MM.1S (cell line): Measurements from ENCODE around the gene MYLK.
"Not testable (repeated sequence)": the region's sequence is repeated elsewhere in the genome, so short reads cannot be mapped to it uniquely, and the experiment has no call there.

Experiments used
- DNase-seq: peaks from one replicate; pipeline ENCODE4 v3.0.0-alpha.2; 2015
- H2AFZ ChIP-seq: fragments of 300-600 bp; sonication (generic); 2 replicates; pipeline ENCODE4 v1.6.0; 2016; ENCODE audit warnings: antibody characterized with exemption, low read length
- H3F3A ChIP-seq: fragments of 300-600 bp; sonication (generic); 2 replicates; pipeline ENCODE4 v1.6.1; 2016; ENCODE audit warnings: mild to moderate bottlenecking, antibody characterized with exemption, low read length, moderate library complexity, mixed read lengths; ENCODE audit not compliant: insufficient read depth
- H3K27ac ChIP-seq: fragments of 300-600 bp; sonication (generic); 2 replicates; pipeline ENCODE4 v1.5.1; 2016; ENCODE audit warnings: mild to moderate bottlenecking, low read length
- H3K27me3 ChIP-seq: fragments of 300-600 bp; sonication (generic); replicated peaks from 2 replicates; pipeline ENCODE4 v1.6.0; 2016; ENCODE audit warnings: low read length; ENCODE audit not compliant: insufficient read depth
- H3K36me3 ChIP-seq: fragments of 300-600 bp; sonication (generic); replicated peaks from 2 replicates; pipeline ENCODE4 v1.6.1; 2016; ENCODE audit warnings: mild to moderate bottlenecking, low read length, mixed read lengths; ENCODE audit not compliant: insufficient read depth
- H3K4me1 ChIP-seq: fragments of 300-600 bp; sonication (generic); 2 replicates; pipeline ENCODE4 v1.6.1; 2016; ENCODE audit warnings: low read length, mixed read lengths
- H3K4me2 ChIP-seq: fragments of 300-600 bp; sonication (generic); 2 replicates; pipeline ENCODE4 v1.6.0; 2016; ENCODE audit warnings: low read depth, low read length
- H3K4me3 ChIP-seq: fragments of 300-600 bp; sonication (generic); 2 replicates; pipeline ENCODE4 v1.5.1; 2016; ENCODE audit warnings: low read length, mixed read lengths
- H3K79me2 ChIP-seq: fragments of 300-600 bp; sonication (generic); 2 replicates; pipeline ENCODE4 v1.6.1; 2016; ENCODE audit warnings: mixed run types, low read length, mixed read lengths
- H3K9ac ChIP-seq: fragments of 300-600 bp; sonication (generic); 2 replicates; pipeline ENCODE4 v1.6.1; 2016; ENCODE audit warnings: low read length, mixed read lengths
- H3K9me2 ChIP-seq: fragments of 300-600 bp; sonication (generic); replicated peaks from 2 replicates; pipeline ENCODE4 v1.6.1; 2016; ENCODE audit warnings: mild to moderate bottlenecking, low read length, mixed read lengths; ENCODE audit not compliant: insufficient read depth
- H3K9me3 ChIP-seq: fragments of 300-600 bp; sonication (generic); replicated peaks from 2 replicates; pipeline ENCODE4 v1.6.1; 2016; ENCODE audit warnings: mild to moderate bottlenecking, low read length, mixed read lengths; ENCODE audit not compliant: insufficient read depth
- H4K20me1 ChIP-seq: fragments of 300-600 bp; sonication (generic); 2 replicates; pipeline ENCODE4 v1.6.1; 2016; ENCODE audit warnings: mild to moderate bottlenecking, low read length, moderate library complexity, mixed read lengths; ENCODE audit not compliant: insufficient read depth
- EZH2 ChIP-seq: fragments of 300-600 bp; sonication (generic); optimal IDR thresholded peaks from 2 replicates; pipeline ENCODE3; 2017; ENCODE audit warnings: low read depth, mild to moderate bottlenecking, antibody characterized with exemption, low read length, mixed read lengths
- EZH2phosphoT487 ChIP-seq: fragments of 300-600 bp; sonication (generic); IDR thresholded peaks from 2 replicates; pipeline ENCODE4 v1.6.1; 2018; ENCODE audit warnings: antibody characterized with exemption, low read length
- TF ChIP-seq, protein P1 (sequence below): fragments of 300-600 bp; sonication (generic); IDR thresholded peaks from 2 replicates; pipeline ENCODE4 v1.5.1; 2016; ENCODE audit warnings: antibody characterized with exemption, low read length, mixed read lengths

Gene MYLK

GRCh38 chr3:123722021-123722420, 162.1 kb downstream of the MYLK start:
- Histone ChIP-seq H3K27me3 (no peaks in the 10 kb centered on the region), H3K4me2 (no peak overlapping the region), H2AFZ (no peak overlapping the region), H4K20me1 (no peaks in the 10 kb centered on the region), H3K9me3 (no peaks in the 10 kb centered on the region), H3K4me3 (no peak overlapping the region), H3K79me2 (no peaks in the 10 kb centered on the region), H3K4me1 (no peaks in the 10 kb centered on the region), H3K9ac (no peak overlapping the region), H3F3A (no peaks in the 10 kb centered on the region), H3K36me3 (no peaks in the 10 kb centered on the region), H3K9me2 (no peaks in the 10 kb centered on the region), H3K27ac (no peak overlapping the region)
- no peak for DNase-seq
- no peak for TF ChIP-seq EZH2
- TF ChIP-seq EZH2phosphoT487: no peak
- TF ChIP-seq, protein P1, sequence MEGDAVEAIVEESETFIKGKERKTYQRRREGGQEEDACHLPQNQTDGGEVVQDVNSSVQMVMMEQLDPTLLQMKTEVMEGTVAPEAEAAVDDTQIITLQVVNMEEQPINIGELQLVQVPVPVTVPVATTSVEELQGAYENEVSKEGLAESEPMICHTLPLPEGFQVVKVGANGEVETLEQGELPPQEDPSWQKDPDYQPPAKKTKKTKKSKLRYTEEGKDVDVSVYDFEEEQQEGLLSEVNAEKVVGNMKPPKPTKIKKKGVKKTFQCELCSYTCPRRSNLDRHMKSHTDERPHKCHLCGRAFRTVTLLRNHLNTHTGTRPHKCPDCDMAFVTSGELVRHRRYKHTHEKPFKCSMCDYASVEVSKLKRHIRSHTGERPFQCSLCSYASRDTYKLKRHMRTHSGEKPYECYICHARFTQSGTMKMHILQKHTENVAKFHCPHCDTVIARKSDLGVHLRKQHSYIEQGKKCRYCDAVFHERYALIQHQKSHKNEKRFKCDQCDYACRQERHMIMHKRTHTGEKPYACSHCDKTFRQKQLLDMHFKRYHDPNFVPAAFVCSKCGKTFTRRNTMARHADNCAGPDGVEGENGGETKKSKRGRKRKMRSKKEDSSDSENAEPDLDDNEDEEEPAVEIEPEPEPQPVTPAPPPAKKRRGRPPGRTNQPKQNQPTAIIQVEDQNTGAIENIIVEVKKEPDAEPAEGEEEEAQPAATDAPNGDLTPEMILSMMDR: no peak

DNA sequence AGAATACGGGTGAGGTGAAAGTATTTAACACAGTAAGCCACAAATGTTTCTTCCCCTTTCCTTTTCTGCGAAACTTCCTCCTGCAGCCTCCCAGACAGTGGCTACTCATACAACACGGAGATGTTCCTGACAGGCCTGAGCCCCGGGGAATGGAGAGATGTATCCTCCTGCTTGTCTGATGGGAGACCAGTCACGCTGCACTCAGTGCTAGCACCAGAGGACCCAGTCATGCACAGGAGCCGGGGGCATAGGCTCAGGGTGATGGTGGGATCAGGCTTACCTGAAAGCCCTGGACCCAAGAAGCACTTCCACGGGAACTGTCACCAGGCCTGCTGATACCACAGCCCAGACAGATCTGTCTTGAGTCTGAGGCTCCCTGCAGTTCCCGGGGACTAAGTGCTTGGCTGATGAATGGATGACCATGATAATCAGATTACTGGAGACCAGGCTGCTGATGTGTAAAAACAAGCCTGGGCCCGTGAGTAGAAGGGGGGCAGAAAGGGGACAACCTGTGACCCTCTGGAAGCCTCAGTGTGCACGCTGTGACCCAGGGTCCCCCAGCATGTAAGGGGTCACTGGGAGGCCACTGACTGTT, 162.9 kb downstream of the MYLK start:
- not testable (repeated sequence) for DNase-seq, H3K9me2 ChIP-seq, H3K4me3 ChIP-seq, H3F3A ChIP-seq, H3K4me1 ChIP-seq, H3K27me3 ChIP-seq, H3K4me2 ChIP-seq, H3K27ac ChIP-seq, H2AFZ ChIP-seq, H3K9ac ChIP-seq, H3K9me3 ChIP-seq, H4K20me1 ChIP-seq, H3K79me2 ChIP-seq, H3K36me3 ChIP-seq

DNA sequence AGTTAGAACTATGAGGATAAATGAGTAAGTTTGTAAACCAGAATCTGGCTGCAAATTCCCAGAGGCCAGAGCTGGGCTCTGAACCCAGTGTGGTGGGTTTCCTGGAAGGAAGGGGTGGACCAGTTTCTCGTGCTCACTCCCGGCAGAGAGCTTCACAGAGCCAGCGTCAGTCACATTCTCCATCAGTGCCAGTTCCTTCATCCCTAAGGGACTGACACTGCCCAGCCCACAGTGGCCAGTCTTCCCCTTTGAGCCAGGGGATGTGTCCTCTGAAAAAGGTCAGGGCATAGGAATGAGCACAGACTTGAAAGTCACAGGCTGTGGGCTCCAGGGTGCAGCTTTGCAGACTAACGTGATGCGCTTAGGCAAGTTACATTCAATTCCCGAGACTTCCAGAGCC, 163.5 kb downstream of the MYLK start:
- H3K4me1 ChIP-seq: no peaks in the 10 kb centered on the region
- no peaks in the 10 kb centered on the region for H3K79me2 ChIP-seq
- H3K4me2 ChIP-seq: no peak overlapping the region
- no peak for DNase-seq
- H4K20me1 ChIP-seq: no peaks in the 10 kb centered on the region
- no peak overlapping the region for H2AFZ ChIP-seq
- no peaks in the 10 kb centered on the region for H3K36me3 ChIP-seq
- H3F3A ChIP-seq: no peaks in the 10 kb centered on the region
- no peak overlapping the region for H3K4me3 ChIP-seq
- no peaks in the 10 kb centered on the region for H3K27me3 ChIP-seq
- H3K9ac ChIP-seq: no peak overlapping the region
- TF ChIP-seq EZH2: no peak
- TF ChIP-seq EZH2phosphoT487: no peak
- TF ChIP-seq, protein P1: no peak
- no peaks in the 10 kb centered on the region for H3K9me2 ChIP-seq
- H3K27ac ChIP-seq: no peak overlapping the region
- H3K9me3 ChIP-seq: no peaks in the 10 kb centered on the region

- H3K4me1 ChIP-seq: no peaks in the 10 kb centered on the region
- H3K79me2 ChIP-seq: no peaks in the 10 kb centered on the region
- H3K27me3 ChIP-seq: no peaks in the 10 kb centered on the region
- H3K27ac ChIP-seq: no peak overlapping the region
- no peaks in the 10 kb centered on the region for H3F3A ChIP-seq
- H3K36me3 ChIP-seq: no peaks in the 10 kb centered on the region
- H3K4me3 ChIP-seq: no peak overlapping the region
- no peaks in the 10 kb centered on the region for H3K9me2 ChIP-seq
- H3K4me2 ChIP-seq: no peak overlapping the region
- H3K9ac ChIP-seq: no peak overlapping the region
- TF ChIP-seq, protein P1: no peak
- no peak for TF ChIP-seq EZH2phosphoT487
- no peak for TF ChIP-seq EZH2
- no peak for DNase-seq
- H3K9me3 ChIP-seq: no peaks in the 10 kb centered on the region
- no peaks in the 10 kb centered on the region for H4K20me1 ChIP-seq
- H2AFZ ChIP-seq: no peak overlapping the region
These were observed 164.2 kb downstream of the MYLK start for GRCh38 chr3:123719862-123720453.
